HL-60 (cell line): ENCODE measurements around the gene NAALADL2.

Experiments used
- POLR2AphosphoS5 ChIP-seq: IDR thresholded peaks from 2 replicates; pipeline ENCODE4 v1.6.1; 2012; ENCODE audit warnings: low read depth
- SPI1 ChIP-seq: IDR thresholded peaks from 2 replicates; pipeline ENCODE4 v1.6.1; 2012; ENCODE audit warnings: low read depth, mild to moderate bottlenecking, borderline replicate concordance
- TF ChIP-seq, protein P1 (sequence below): IDR thresholded peaks from one replicate; pipeline ENCODE4 v1.5.1; 2011; ENCODE audit warnings: low read length, control low read depth, inconsistent platforms; ENCODE audit not compliant: insufficient read depth
- TF ChIP-seq, protein P2 (sequence below): IDR thresholded peaks from 2 replicates; pipeline ENCODE4 v1.6.1; 2012; ENCODE audit warnings: low read depth; ENCODE audit not compliant: insufficient replicate concordance

DNA sequence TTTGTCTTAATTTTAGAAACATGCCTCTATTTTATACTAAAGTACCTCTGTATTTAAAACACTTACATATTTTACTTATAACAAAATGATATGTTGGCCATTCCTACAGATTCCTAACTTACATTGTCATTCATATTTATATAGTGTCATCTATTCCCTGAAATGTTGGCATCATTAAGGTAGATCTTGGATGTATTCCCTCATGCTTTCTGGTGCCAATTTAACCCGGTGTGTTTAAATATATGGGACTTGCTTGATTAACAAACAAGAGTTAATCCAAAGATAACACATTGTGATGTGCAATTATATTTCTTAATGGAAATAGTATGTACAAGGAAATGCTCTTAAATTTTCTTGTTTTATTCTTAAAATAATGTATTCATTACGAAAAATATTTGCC is 352.3 kb downstream of the NAALADL2 start:
- TF ChIP-seq, protein P1, sequence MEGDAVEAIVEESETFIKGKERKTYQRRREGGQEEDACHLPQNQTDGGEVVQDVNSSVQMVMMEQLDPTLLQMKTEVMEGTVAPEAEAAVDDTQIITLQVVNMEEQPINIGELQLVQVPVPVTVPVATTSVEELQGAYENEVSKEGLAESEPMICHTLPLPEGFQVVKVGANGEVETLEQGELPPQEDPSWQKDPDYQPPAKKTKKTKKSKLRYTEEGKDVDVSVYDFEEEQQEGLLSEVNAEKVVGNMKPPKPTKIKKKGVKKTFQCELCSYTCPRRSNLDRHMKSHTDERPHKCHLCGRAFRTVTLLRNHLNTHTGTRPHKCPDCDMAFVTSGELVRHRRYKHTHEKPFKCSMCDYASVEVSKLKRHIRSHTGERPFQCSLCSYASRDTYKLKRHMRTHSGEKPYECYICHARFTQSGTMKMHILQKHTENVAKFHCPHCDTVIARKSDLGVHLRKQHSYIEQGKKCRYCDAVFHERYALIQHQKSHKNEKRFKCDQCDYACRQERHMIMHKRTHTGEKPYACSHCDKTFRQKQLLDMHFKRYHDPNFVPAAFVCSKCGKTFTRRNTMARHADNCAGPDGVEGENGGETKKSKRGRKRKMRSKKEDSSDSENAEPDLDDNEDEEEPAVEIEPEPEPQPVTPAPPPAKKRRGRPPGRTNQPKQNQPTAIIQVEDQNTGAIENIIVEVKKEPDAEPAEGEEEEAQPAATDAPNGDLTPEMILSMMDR, result no peak
- TF ChIP-seq, protein P2, sequence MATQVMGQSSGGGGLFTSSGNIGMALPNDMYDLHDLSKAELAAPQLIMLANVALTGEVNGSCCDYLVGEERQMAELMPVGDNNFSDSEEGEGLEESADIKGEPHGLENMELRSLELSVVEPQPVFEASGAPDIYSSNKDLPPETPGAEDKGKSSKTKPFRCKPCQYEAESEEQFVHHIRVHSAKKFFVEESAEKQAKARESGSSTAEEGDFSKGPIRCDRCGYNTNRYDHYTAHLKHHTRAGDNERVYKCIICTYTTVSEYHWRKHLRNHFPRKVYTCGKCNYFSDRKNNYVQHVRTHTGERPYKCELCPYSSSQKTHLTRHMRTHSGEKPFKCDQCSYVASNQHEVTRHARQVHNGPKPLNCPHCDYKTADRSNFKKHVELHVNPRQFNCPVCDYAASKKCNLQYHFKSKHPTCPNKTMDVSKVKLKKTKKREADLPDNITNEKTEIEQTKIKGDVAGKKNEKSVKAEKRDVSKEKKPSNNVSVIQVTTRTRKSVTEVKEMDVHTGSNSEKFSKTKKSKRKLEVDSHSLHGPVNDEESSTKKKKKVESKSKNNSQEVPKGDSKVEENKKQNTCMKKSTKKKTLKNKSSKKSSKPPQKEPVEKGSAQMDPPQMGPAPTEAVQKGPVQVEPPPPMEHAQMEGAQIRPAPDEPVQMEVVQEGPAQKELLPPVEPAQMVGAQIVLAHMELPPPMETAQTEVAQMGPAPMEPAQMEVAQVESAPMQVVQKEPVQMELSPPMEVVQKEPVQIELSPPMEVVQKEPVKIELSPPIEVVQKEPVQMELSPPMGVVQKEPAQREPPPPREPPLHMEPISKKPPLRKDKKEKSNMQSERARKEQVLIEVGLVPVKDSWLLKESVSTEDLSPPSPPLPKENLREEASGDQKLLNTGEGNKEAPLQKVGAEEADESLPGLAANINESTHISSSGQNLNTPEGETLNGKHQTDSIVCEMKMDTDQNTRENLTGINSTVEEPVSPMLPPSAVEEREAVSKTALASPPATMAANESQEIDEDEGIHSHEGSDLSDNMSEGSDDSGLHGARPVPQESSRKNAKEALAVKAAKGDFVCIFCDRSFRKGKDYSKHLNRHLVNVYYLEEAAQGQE, result no peak
- TF ChIP-seq SPI1 (no peak), POLR2AphosphoS5 (no peak)
